Dermis microvascular lymphatic vessel endothelial cell (primary cell): ENCODE measurements around the gene FBXL22. TPM values are rescaled to one million over a fixed set of nuclear protein-coding genes. Genes with fewer than 3 reads are reported as not detected.
"Not testable (repeated sequence)": the region's sequence is repeated elsewhere in the genome, so short reads cannot be mapped to it uniquely, and the experiment has no call there.

ENCODE experiments used
- DNase-seq, 2 donors: peaks; one replicate each; pipeline versions ENCODE4 v3.0.0 to v3.0.0-alpha.2; 2010; ENCODE audit warnings: low read depth in 2 of 2
- total RNA-seq: library from RNA; depleted of rRNA; stranded (reverse); fragments of >200 nt; gene quantifications from 2 replicates; pipeline ENCODE4 v1.2.1, GENCODE V29; 2014

Gene FBXL22
- total RNA-seq, 1 donor from 2014 or later, result under 0.01 TPM

GRCh38 chr15:63611177-63611576 lies 14.0 kb downstream of the FBXL22 start:
- DNase-seq, result no peak

GRCh38 chr15:63612300-63612699 lies 15.1 kb downstream of the FBXL22 start:
- no peak for DNase-seq

GRCh38 chr15:63615935-63616334 lies 18.7 kb downstream of the FBXL22 start:
- DNase-seq, result no peak

- DNase-seq, result not testable (repeated sequence)
Observed at GRCh38 chr15:63617147-63617546, 20.0 kb downstream of the FBXL22 start.

GRCh38 chr15:63617627-63618026 lies 20.4 kb downstream of the FBXL22 start:
- DNase-seq, result not testable (repeated sequence)

- not testable (repeated sequence) for DNase-seq
Observed at GRCh38 chr15:63620760-63621159, 23.6 kb downstream of the FBXL22 start.

GRCh38 chr15:63623232-63623969 lies 26.2 kb downstream of the FBXL22 start:
- no peak for DNase-seq

GRCh38 chr15:63626955-63627354 lies 29.8 kb downstream of the FBXL22 start:
- DNase-seq, result no peak

GRCh38 chr15:63628123-63628822 lies 31.1 kb downstream of the FBXL22 start:
- no peak for DNase-seq

- DNase-seq, result no peak
Observed at GRCh38 chr15:63630036-63630751, 33.0 kb downstream of the FBXL22 start.

GRCh38 chr15:63633312-63633711 lies 36.1 kb downstream of the FBXL22 start:
- DNase-seq, result peak in 1 of 2 donors; percentile 61

- no peak for DNase-seq
Observed at GRCh38 chr15:63634154-63634553, 37.0 kb downstream of the FBXL22 start.

GRCh38 chr15:63636518-63637061 lies 39.4 kb downstream of the FBXL22 start:
- DNase-seq, result no peak

- no peak for DNase-seq
Observed at GRCh38 chr15:63638839-63639238, 41.7 kb downstream of the FBXL22 start.

- DNase-seq, result no peak
Observed at GRCh38 chr15:63640146-63640545, 43.0 kb downstream of the FBXL22 start.

Other genes with a start within 250 kb of the FBXL22 start
- gene CA12, start 215.5 kb upstream of the FBXL22 start, total RNA-seq, result 0.13 and 0.38 TPM in 2 replicates
- 29.5 and 37.6 TPM in 2 replicates for gene USP3, start 92.8 kb upstream of the FBXL22 start, total RNA-seq
- 148 and 273 TPM in 2 replicates for gene HERC1, start 236.6 kb downstream of the FBXL22 start, total RNA-seq